Esophagus (tissue), 2 donors: ENCODE results near the gene PSAP. TPM values are rescaled to one million over a fixed set of nuclear protein-coding genes. Genes with fewer than 3 reads are reported as not detected.
A peak's percentile ranks its signal among the peaks of the same experiment; 100 is the strongest.

ENCODE experiments used
- H3K27ac ChIP-seq, 2 donors: one replicate each; pipeline ENCODE4 v1.5.1; 2013; ENCODE audit warnings: low read depth in 2 of 2, mild to moderate bottlenecking in 2 of 2, inconsistent platforms in 1 of 2, low read length in 1 of 2, moderate library complexity in 1 of 2
- H3K27me3 ChIP-seq, 2 donors: one replicate each; pipeline ENCODE4 v1.6.1; 2013; ENCODE audit warnings: low read length in 2 of 2, control low read depth in 1 of 2, mild to moderate bottlenecking in 1 of 2; ENCODE audit not compliant: insufficient read depth in 2 of 2, control insufficient read depth in 1 of 2
- H3K36me3 ChIP-seq, 2 donors: one replicate each; pipeline ENCODE4 v1.6.1; 2013; ENCODE audit warnings: low read length in 1 of 2; ENCODE audit not compliant: control insufficient read depth in 2 of 2, insufficient read depth in 2 of 2
- H3K4me1 ChIP-seq, 2 donors: one replicate each; pipeline ENCODE4 v1.6.1; 2013; ENCODE audit warnings: low read length in 1 of 2; ENCODE audit not compliant: control insufficient read depth in 2 of 2, insufficient read depth in 2 of 2
- H3K4me3 ChIP-seq, 2 donors: one replicate each; pipeline ENCODE4 v1.5.1; 2013; ENCODE audit warnings: low read length in 2 of 2, mild to moderate bottlenecking in 2 of 2, low read depth in 1 of 2, moderate library complexity in 1 of 2
- H3K9me3 ChIP-seq, 2 donors: one replicate each; pipeline ENCODE4 v1.6.1; 2013; ENCODE audit warnings: mild to moderate bottlenecking in 2 of 2, low read depth in 1 of 2, low read length in 1 of 2, moderate library complexity in 1 of 2; ENCODE audit not compliant: control insufficient read depth in 2 of 2, insufficient read depth in 1 of 2
- WGBS, 2 donors: extraction: QIAGEN DNeasy Blood & Tissue Kit; methylation state at CpG; one replicate each; pipeline ENCODE4 v1.1.7; 2013; 5-methylcytosine and 5-hydroxymethylcytosine counted together
- polyA plus RNA-seq, 2 donors: library from polyadenylated mRNA; stranded (reverse); fragments of 200-250 nt; gene quantifications; one replicate each; pipeline ENCODE4 v1.2.3, GENCODE V29; 2013
- donor health status: healthy with polysubstance abuse.
- donor health status: Bipolar disorder and iron deficiency.

Gene PSAP
- polyA plus RNA-seq, 2 donors, result 157 to 241 TPM

GRCh38 chr10:71773221-71773971, 77.7 kb downstream of the PSAP start, which contains the start of gene VSIR:
TSS of gene VSIR (minus strand) at chr10:71773520. CDS start at chr10:71773439, 81 bp downstream.
- 1 to 2% methylated on average over 55 of the region's 55 CpGs for WGBS, 2 donors
- Histone ChIP-seq H3K27me3 (no peaks in the 10 kb centered on the region), H3K9me3 (no peaks in the 10 kb centered on the region), H3K4me3 (peak within 1 kb of the TSS; percentile 79 to 88), H3K4me1 (peaks cover 16 to 31% of the 10 kb centered on the region in 2 donors), H3K36me3 (peaks cover 0 to 3% of the 10 kb centered on the region in 2 donors), H3K27ac (peak within 1 kb of the TSS; percentile 97)

GRCh38 chr10:71772832-71773220, 78.2 kb downstream of the PSAP start:
- Histone ChIP-seq H3K27me3 (no peaks in the 10 kb centered on the region), H3K9me3 (no peaks in the 10 kb centered on the region), H3K27ac (peak overlapping the region; percentile 97), H3K4me1 (peaks cover 16 to 33% of the 10 kb centered on the region in 2 donors), H3K4me3 (peak overlapping the region; percentile 79 to 88), H3K36me3 (peaks cover 0 to 3% of the 10 kb centered on the region in 2 donors)
- 11 to 26% methylated on average over 4 of the region's 4 CpGs for WGBS, 2 donors

GRCh38 chr10:71771821-71772617, 79.0 kb downstream of the PSAP start:
- peaks cover 0 to 3% of the 10 kb centered on the region in 2 donors for H3K36me3 ChIP-seq
- H3K27ac ChIP-seq, result peak overlapping the region; percentile 97
- H3K4me1 ChIP-seq, result peaks cover 21 to 41% of the 10 kb centered on the region in 2 donors
- WGBS, 2 donors, result 5 to 28% methylated on average over 2 of the region's 2 CpGs
- peak overlapping the region; percentile 79 to 88 for H3K4me3 ChIP-seq
- H3K27me3 ChIP-seq, result no peaks in the 10 kb centered on the region
- no peaks in the 10 kb centered on the region for H3K9me3 ChIP-seq

GRCh38 chr10:71771204-71771603, 79.8 kb downstream of the PSAP start:
- Histone ChIP-seq H3K4me3 (peak overlapping the region; percentile 79 to 88), H3K27ac (peak overlapping the region; percentile 97), H3K9me3 (no peaks in the 10 kb centered on the region), H3K27me3 (no peaks in the 10 kb centered on the region), H3K4me1 (peaks cover 21 to 48% of the 10 kb centered on the region in 2 donors), H3K36me3 (peaks cover 0 to 3% of the 10 kb centered on the region in 2 donors)
- 35 to 53% methylated on average over 2 of the region's 2 CpGs for WGBS, 2 donors

- Histone ChIP-seq H3K27me3 (no peaks in the 10 kb centered on the region), H3K9me3 (no peaks in the 10 kb centered on the region), H3K4me1 (peaks cover 21 to 52% of the 10 kb centered on the region in 2 donors), H3K27ac (peak overlapping the region; percentile 97), H3K4me3 (peak overlapping the region in 1 of 2 donors; percentile 3), H3K36me3 (peaks cover 0 to 5% of the 10 kb centered on the region in 2 donors)
- 85 to 86% methylated on average over 3 of the region's 3 CpGs for WGBS, 2 donors
Observed at GRCh38 chr10:71770789-71771188, 80.3 kb downstream of the PSAP start.

GRCh38 chr10:71770255-71770654, 80.8 kb downstream of the PSAP start:
- Histone ChIP-seq H3K36me3 (peaks cover 0 to 6% of the 10 kb centered on the region in 2 donors), H3K4me3 (no peak overlapping the region), H3K27ac (peak overlapping the region; percentile 97), H3K27me3 (no peaks in the 10 kb centered on the region), H3K4me1 (peaks cover 24 to 57% of the 10 kb centered on the region in 2 donors), H3K9me3 (no peaks in the 10 kb centered on the region)
- WGBS, 2 donors, result 73 to 85% methylated on average over 3 of the region's 3 CpGs

- H3K27me3 ChIP-seq, result no peaks in the 10 kb centered on the region
- no peak overlapping the region for H3K4me3 ChIP-seq
- H3K9me3 ChIP-seq, result no peaks in the 10 kb centered on the region
- peaks cover 29 to 64% of the 10 kb centered on the region in 2 donors for H3K4me1 ChIP-seq
- H3K27ac ChIP-seq, result peak overlapping the region; percentile 97
- WGBS, 2 donors, result 36 to 40% methylated on average over 5 of the region's 5 CpGs
- peaks cover 0 to 6% of the 10 kb centered on the region in 2 donors for H3K36me3 ChIP-seq
Observed at GRCh38 chr10:71769279-71769823, 81.7 kb downstream of the PSAP start.

GRCh38 chr10:71767420-71768035, 83.5 kb downstream of the PSAP start:
- Histone ChIP-seq H3K4me1 (peaks cover 30 to 56% of the 10 kb centered on the region in 2 donors), H3K9me3 (no peaks in the 10 kb centered on the region), H3K36me3 (peaks cover 0 to 6% of the 10 kb centered on the region in 2 donors), H3K27me3 (no peaks in the 10 kb centered on the region), H3K4me3 (no peak overlapping the region), H3K27ac (peak overlapping the region; percentile 97)
- WGBS, 2 donors, result 35 to 46% methylated on average over 10 of the region's 10 CpGs
